Thyroid gland (tissue), 4 donors: ENCODE measurements around the gene PCBD1.

Experiments
- POLR2A ChIP-seq, 2 donors: fragments of 450-650 bp; IDR thresholded peaks; one replicate each; pipeline ENCODE4 v1.6.1; 2017; ENCODE audit warnings: antibody characterized with exemption in 2 of 2, mild to moderate bottlenecking in 2 of 2, moderate library complexity in 1 of 2
- TF ChIP-seq, protein P1 (sequence below), 6 experiments: fragments of 200-600 bp in 3 of 6; fragments of 450-650 bp in 3 of 6; sonication (generic) in 3 of 6; IDR thresholded peaks; one replicate each; pipeline ENCODE4 v1.5.1; 2016 to 2019; ENCODE audit warnings: antibody characterized with exemption in 6 of 6, mild to moderate bottlenecking in 2 of 6, inconsistent platforms in 1 of 6, moderate library complexity in 1 of 6

DNA sequence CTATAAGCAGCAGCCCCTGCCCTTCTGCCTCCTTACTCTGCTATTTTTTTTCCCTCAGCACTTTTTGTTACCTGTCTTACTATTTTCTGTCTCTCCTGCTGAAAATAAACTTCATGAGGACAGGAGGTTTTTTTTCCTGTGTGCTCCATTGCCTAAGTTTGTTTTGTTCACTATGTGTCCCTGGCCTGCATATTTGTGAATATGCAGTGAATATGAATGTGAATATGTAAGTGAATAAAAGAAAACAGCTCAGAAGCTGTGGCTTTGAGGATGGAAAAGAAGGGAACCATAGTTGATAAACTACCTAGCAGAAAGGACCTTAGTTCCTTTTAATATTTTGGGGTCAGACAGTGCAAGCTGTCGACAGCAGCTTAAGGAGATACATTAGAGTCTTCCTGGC lies 34.9 kb downstream of the PCBD1 start:
- no peak for TF ChIP-seq POLR2A (IDR thresholded peaks at IDR 0.05)
- TF ChIP-seq, protein P1, sequence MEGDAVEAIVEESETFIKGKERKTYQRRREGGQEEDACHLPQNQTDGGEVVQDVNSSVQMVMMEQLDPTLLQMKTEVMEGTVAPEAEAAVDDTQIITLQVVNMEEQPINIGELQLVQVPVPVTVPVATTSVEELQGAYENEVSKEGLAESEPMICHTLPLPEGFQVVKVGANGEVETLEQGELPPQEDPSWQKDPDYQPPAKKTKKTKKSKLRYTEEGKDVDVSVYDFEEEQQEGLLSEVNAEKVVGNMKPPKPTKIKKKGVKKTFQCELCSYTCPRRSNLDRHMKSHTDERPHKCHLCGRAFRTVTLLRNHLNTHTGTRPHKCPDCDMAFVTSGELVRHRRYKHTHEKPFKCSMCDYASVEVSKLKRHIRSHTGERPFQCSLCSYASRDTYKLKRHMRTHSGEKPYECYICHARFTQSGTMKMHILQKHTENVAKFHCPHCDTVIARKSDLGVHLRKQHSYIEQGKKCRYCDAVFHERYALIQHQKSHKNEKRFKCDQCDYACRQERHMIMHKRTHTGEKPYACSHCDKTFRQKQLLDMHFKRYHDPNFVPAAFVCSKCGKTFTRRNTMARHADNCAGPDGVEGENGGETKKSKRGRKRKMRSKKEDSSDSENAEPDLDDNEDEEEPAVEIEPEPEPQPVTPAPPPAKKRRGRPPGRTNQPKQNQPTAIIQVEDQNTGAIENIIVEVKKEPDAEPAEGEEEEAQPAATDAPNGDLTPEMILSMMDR (IDR thresholded peaks at IDR 0.05), result no peak
